GM12891 (cell line): ENCODE results near the gene MYH14.

Experiments used
- PAX5 ChIP-seq: IDR thresholded peaks from 2 replicates; pipeline ENCODE4 v1.6.1; 2011; ENCODE audit warnings: low read length, moderate library complexity, mild to moderate bottlenecking; ENCODE audit not compliant: insufficient read depth, severe bottlenecking
- POLR2A ChIP-seq: IDR thresholded peaks from 2 replicates; pipeline ENCODE4 v1.6.1; 2011; ENCODE audit warnings: low read depth, low read length, control low read depth
- POLR2AphosphoS5 ChIP-seq: IDR thresholded peaks from 2 replicates; pipeline ENCODE4 v1.6.1; 2011; ENCODE audit warnings: low read depth, low read length, control low read depth

- TF ChIP-seq POLR2A, result no peak
- no peak for TF ChIP-seq POLR2AphosphoS5
- TF ChIP-seq PAX5, result no peak
These were observed 36.6 kb downstream of the MYH14 start for GRCh38 chr19:50239921-50240590.
